ENCODE measurements around the gene RASGEF1B.
"Not testable (repeated sequence)": the region's sequence is repeated elsewhere in the genome, so short reads cannot be mapped to it uniquely, and the experiment has no call there.

Gene RASGEF1B

GRCh38 chr4:81429031-81429430 is 42.7 kb downstream of the RASGEF1B start:
- DNase-seq = no peak

- no peak for DNase-seq
Measured at GRCh38 chr4:81428002-81428401, 43.7 kb downstream of the RASGEF1B start.

- peak; percentile 53 to 80 (median 76) for DNase-seq
Measured at GRCh38 chr4:81427344-81427821, 44.3 kb downstream of the RASGEF1B start.

GRCh38 chr4:81426770-81427289 is 44.9 kb downstream of the RASGEF1B start:
- DNase-seq = no peak

GRCh38 chr4:81424816-81425755 is 46.6 kb downstream of the RASGEF1B start:
- no peak for DNase-seq

GRCh38 chr4:81424336-81424735 is 47.4 kb downstream of the RASGEF1B start:
- no peak for DNase-seq

- DNase-seq = peak in 2 of 3 donors; percentile 55 to 77
Measured at GRCh38 chr4:81422595-81422994, 49.1 kb downstream of the RASGEF1B start.

- peak; percentile 86 to 97 (median 95) for DNase-seq
Measured at GRCh38 chr4:81421346-81422218, 50.1 kb downstream of the RASGEF1B start.

GRCh38 chr4:81418572-81418971 is 53.1 kb downstream of the RASGEF1B start:
- DNase-seq = no peak

- DNase-seq = peak; percentile 59 to 87 (median 81)
Measured at GRCh38 chr4:81412946-81413495, 58.7 kb downstream of the RASGEF1B start.

- DNase-seq = peak; percentile 55 to 64 (median 56)
Measured at GRCh38 chr4:81410680-81411079, 61.0 kb downstream of the RASGEF1B start.

GRCh38 chr4:81409836-81410235 is 61.9 kb downstream of the RASGEF1B start:
- DNase-seq = no peak

GRCh38 chr4:81408341-81408740 is 63.4 kb downstream of the RASGEF1B start:
- no peak for DNase-seq

- peak in 1 of 3 donors; percentile 51 for DNase-seq
Measured at GRCh38 chr4:81407726-81408125, 64.0 kb downstream of the RASGEF1B start.

GRCh38 chr4:81406481-81406880 is 65.2 kb downstream of the RASGEF1B start:
- not testable (repeated sequence) for DNase-seq

- peak; percentile 78 to 95 (median 91) for DNase-seq
Measured at GRCh38 chr4:81405900-81406401, 65.8 kb downstream of the RASGEF1B start.

- no peak for DNase-seq
Measured at GRCh38 chr4:81404741-81405140, 67.0 kb downstream of the RASGEF1B start.

- DNase-seq = no peak
Measured at GRCh38 chr4:81404294-81404693, 67.4 kb downstream of the RASGEF1B start.

- no peak for DNase-seq
Measured at GRCh38 chr4:81399306-81400086, 72.2 kb downstream of the RASGEF1B start.

- DNase-seq = no peak
Measured at GRCh38 chr4:81398379-81398778, 73.3 kb downstream of the RASGEF1B start.

GRCh38 chr4:81397635-81398034 is 74.1 kb downstream of the RASGEF1B start:
- DNase-seq = no peak

- no peak for DNase-seq
Measured at GRCh38 chr4:81395239-81395638, 76.5 kb downstream of the RASGEF1B start.

Data from suppressor macrophage treated with lipopolysaccharide for 1 hour (primary cell).